ENCODE measurements around the gene CATSPER1.

- TF ChIP-seq CTCF (IDR thresholded peaks at IDR 0.05; ENCODE audit: insufficient read depth, low read length) (no peak), GABPA (IDR thresholded peaks at IDR 0.05; ENCODE audit: low read depth) (no peak), SPI1 (IDR thresholded peaks at IDR 0.05; ENCODE audit: borderline replicate concordance, low read depth) (no peak), POLR2AphosphoS5 (IDR thresholded peaks at IDR 0.05; ENCODE audit: low read depth) (no peak)
These were observed 38.3 kb upstream of the CATSPER1 start for GRCh38 chr11:66064571-66064970.
